ENCODE results near the gene FAM47E. TPM values are rescaled to one million over a fixed set of nuclear protein-coding genes. Genes with fewer than 3 reads are reported as not detected.

FAM47E gene
- total and polyA plus RNA-seq, 9 of the 15 experiments (the other 6 are each of a cell fraction or from before 2014, with no cell fraction given), result 3.7 to 15.6 (median 6.4) TPM

- TF ChIP-seq SIN3A (IDR thresholded peaks at IDR 0.05; ENCODE audit: borderline replicate concordance in 2 of 2, control insufficient read depth in 1 of 2, low read depth in 2 of 2, low read length in 2 of 2) (peak in 1 of 2 experiments; percentile 37; a peak in 1 of 4 replicates), U2AF2 (optimal IDR thresholded peaks at IDR 0.05; ENCODE audit: low read depth, low read length) (no peak), NCOR1 (IDR thresholded peaks at IDR 0.05) (no peak), SPI1 (IDR thresholded peaks at IDR 0.05; ENCODE audit: borderline replicate concordance, low read depth, low read length) (peak; percentile 46; the same call in 1 of the 2 replicates), POLR2G (IDR thresholded peaks at IDR 0.05; ENCODE audit: low read depth, low read length) (0 out of 2 replicates have a peak, but pooled peaks have one; percentile 40), L3MBTL2 (IDR thresholded peaks at IDR 0.05) (peak; percentile 70), NFYB (IDR thresholded peaks at IDR 0.05; ENCODE audit: extremely low read depth, insufficient read length) (no peak), ZNF431 (CRISPR knock-in tag; IDR thresholded peaks at IDR 0.05) (no peak), ZBTB9 (CRISPR knock-in tag; IDR thresholded peaks at IDR 0.05) (no peak), ZMIZ1 (IDR thresholded peaks at IDR 0.05; ENCODE audit: low read depth in 2 of 2, low read length in 2 of 2) (no peak), POLR2AphosphoS5 (IDR thresholded peaks at IDR 0.05; ENCODE audit: control insufficient read depth, insufficient read depth, low read depth, low read length) (0 out of 2 replicates have a peak, but pooled peaks have one; percentile 59), ZHX1 (conservative IDR thresholded peaks at IDR 0.05; ENCODE audit: low read length) (no peak), FOSL1 (tag; conservative IDR thresholded peaks at IDR 0.05) (0 out of 2 replicates have a peak, but pooled peaks have one; percentile 21), SREBF1 (IDR thresholded peaks at IDR 0.05; ENCODE audit: borderline replicate concordance, low read depth, low read length) (no peak)
- TF ChIP-seq, protein P1, sequence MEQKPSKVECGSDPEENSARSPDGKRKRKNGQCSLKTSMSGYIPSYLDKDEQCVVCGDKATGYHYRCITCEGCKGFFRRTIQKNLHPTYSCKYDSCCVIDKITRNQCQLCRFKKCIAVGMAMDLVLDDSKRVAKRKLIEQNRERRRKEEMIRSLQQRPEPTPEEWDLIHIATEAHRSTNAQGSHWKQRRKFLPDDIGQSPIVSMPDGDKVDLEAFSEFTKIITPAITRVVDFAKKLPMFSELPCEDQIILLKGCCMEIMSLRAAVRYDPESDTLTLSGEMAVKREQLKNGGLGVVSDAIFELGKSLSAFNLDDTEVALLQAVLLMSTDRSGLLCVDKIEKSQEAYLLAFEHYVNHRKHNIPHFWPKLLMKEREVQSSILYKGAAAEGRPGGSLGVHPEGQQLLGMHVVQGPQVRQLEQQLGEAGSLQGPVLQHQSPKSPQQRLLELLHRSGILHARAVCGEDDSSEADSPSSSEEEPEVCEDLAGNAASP (IDR thresholded peaks at IDR 0.05), result no peak
- TF ChIP-seq, protein P2, sequence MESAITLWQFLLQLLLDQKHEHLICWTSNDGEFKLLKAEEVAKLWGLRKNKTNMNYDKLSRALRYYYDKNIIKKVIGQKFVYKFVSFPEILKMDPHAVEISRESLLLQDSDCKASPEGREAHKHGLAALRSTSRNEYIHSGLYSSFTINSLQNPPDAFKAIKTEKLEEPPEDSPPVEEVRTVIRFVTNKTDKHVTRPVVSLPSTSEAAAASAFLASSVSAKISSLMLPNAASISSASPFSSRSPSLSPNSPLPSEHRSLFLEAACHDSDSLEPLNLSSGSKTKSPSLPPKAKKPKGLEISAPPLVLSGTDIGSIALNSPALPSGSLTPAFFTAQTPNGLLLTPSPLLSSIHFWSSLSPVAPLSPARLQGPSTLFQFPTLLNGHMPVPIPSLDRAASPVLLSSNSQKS (CRISPR knock-in tag; IDR thresholded peaks at IDR 0.05), result no peak
Measured at GRCh38 chr4:76233967-76234678, 17.4 kb upstream of the FAM47E start (continued).
